Inflammatory macrophage treated with lipopolysaccharide for 1 hour (primary cell): ENCODE results near the gene PIP5K1C.
"Not testable (repeated sequence)": the region's sequence is repeated elsewhere in the genome, so short reads cannot be mapped to it uniquely, and the experiment has no call there.

ENCODE experiments used
- DNase-seq, 2 donors: peaks; one replicate each; pipeline ENCODE4 v3.0.0-alpha.2; 2020 to 2022

The PIP5K1C gene

GRCh38 chr19:3659746-3660112, 40.5 kb downstream of the PIP5K1C start:
- DNase-seq: no peak

GRCh38 chr19:3658870-3659745, 41.2 kb downstream of the PIP5K1C start:
- DNase-seq: no peak

- DNase-seq: no peak
Measured at GRCh38 chr19:3658004-3658869, 42.0 kb downstream of the PIP5K1C start.

GRCh38 chr19:3657395-3657769, 42.9 kb downstream of the PIP5K1C start:
- DNase-seq: no peak

DNA sequence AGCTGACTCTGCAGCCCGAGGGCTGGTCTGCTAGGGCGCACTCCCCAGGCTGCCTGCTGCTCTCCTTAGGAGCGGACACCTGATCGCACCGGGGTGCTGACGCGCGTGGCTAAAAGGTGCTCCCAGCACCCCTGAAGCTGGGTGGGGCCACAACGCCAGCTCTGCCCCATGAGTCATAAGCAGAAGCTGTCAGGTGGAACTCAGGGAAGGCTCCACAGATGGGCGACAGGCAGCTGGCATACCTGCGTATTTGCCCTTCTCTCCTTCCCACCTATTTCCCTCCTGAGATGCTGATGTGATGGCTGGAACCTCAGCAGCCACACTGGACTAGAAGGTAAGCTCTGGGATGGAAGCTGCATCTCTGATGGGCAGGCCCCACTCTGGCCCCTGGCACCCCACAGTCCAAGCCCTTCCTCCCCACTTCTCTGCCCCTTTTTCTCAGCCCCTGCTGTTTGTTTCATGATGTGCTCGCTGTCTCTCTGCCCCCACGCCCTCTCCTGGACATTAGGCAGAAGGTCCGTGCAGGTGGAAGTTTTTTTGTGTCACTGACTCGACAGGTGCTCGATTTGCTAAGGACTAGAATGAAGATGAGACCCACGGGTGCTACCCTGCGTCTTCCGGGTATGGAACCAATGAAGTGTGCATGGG, 43.4 kb downstream of the PIP5K1C start:
- DNase-seq: no peak

GRCh38 chr19:3656073-3656746, 44.1 kb downstream of the PIP5K1C start:
- DNase-seq: no peak

DNA sequence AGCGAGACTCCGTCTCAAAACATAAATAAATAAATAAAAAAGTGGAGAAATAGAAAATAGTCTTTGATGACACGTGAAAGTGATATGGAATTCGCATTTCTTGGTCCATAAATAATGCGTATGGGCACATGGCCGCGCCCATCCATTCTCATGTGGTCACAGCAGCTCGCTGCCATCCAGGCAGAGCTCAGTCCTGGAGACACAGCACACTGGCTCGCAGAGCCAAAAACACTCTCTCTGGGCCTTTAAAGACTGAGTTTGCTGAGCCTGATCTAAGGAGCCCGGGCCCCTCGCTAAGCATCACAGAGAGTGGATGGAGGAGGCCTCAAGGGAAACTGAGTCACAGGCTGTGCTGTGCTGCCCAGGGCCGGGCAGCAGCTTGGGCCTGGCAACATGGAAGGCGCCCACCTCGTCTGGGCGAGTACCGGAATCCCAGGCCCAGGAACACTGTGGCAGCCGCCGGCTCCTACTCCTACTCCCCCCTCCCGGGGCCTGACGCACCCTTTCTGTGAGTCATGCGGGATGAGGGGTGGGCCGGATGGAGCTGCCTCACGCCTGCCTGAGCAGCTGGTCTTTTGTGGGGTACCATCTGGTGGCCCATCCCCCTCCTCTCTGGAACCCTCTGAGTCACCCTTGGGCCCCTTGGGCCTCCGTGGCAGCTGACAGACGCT, 44.7 kb downstream of the PIP5K1C start:
- no peak for DNase-seq

- DNase-seq: no peak
Measured at GRCh38 chr19:3653865-3654513, 46.3 kb downstream of the PIP5K1C start.

- DNase-seq: no peak
Measured at GRCh38 chr19:3653081-3653795, 47.0 kb downstream of the PIP5K1C start.

GRCh38 chr19:3652422-3652821, 47.8 kb downstream of the PIP5K1C start:
- DNase-seq: no peak

- DNase-seq: no peak
Measured at GRCh38 chr19:3651684-3652083, 48.6 kb downstream of the PIP5K1C start.

DNA sequence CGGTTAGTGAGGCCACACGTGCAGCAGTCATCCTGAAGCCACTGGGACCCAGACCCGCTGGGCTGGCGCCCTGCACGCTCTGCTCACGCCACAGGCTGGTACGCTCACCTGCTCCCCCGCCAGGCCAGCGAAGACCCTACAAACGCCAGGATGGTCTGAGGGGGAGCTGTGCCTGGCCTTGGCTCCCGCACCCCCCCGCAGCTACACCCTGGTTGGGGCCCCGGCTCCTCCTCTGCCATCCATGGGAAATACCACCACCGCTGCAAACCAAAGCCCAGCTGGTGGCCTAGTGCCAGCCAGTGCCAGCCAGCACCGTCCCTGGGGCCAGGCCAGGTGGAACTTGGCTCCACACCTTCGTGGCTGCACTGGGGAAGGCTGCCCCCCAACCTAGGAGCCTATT, 50.4 kb downstream of the PIP5K1C start:
- DNase-seq: no peak

DNA sequence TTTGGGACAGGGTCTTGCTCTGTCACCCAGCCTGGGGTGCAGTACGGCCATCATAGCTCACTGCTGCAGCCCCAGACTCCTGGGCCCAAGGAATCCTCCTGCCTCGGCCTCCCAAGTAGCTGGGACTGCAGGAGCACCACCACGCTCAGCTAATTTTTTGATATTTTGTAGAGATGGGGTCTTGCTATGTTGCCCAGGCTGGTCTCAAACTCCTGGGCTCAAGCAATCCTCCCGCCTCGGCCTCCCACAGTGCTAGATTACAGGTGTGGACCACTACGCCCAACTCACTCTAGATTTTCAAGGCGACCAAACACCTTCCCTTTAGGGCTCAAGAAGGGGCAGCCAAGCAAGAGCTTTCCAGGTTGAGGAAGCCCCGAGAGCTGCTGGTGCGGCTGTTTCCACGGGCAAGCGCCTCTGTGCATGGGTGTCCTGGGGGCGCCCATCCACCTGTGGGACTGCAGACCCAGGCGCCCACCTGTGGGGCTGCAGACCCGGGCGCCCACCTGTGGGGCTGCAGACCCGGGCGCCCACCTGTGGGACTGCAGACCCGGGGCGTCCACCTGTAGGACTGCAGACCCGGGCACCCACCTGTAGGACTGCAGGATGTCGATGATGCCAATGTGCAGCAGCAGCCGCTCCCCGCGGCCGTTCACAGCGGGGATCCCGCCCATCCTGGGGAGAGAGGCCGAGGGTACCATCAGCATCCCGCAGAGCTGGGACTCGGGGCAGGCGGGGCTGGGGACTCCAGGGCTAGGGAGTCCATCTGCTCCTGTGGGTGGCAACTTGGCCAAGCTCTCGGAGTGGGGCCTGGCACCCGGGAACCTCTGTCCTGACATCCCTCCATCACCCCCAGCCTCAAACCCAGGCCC, 52.0 kb downstream of the PIP5K1C start:
- no peak for DNase-seq

- not testable (repeated sequence) for DNase-seq
Measured at GRCh38 chr19:3647102-3647501, 53.2 kb downstream of the PIP5K1C start.

- DNase-seq: no peak
Measured at GRCh38 chr19:3646336-3647092, 53.8 kb downstream of the PIP5K1C start.

- no peak for DNase-seq
Measured at GRCh38 chr19:3645726-3646125, 54.5 kb downstream of the PIP5K1C start.

DNA sequence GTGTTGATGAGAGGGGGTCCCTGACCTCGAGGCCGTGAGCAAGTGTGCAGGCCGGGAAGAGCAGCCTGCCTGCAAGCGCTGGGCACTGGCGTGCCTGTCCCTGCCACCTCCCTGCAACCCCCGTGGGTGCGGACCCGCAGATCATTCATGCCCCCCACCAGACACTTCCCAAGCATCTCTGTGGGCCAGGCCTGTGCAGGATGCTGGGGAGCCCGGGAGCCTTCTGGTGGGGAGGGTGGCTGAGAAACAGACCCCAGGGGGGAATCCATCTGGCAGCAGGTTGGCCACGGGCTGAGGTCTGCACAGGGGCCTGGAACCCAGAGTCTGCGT, 55.2 kb downstream of the PIP5K1C start:
- no peak for DNase-seq

GRCh38 chr19:3644351-3645066, 55.8 kb downstream of the PIP5K1C start:
- DNase-seq: no peak
